ENCODE measurements around the gene FAM117B.
"Not testable (repeated sequence)": the region's sequence is repeated elsewhere in the genome, so short reads cannot be mapped to it uniquely, and the experiment has no call there.

Gene FAM117B

GRCh38 chr2:202704248-202704647 is 69.5 kb downstream of the FAM117B start:
- no peak for DNase-seq (ENCODE audit: extremely low spot score)
- ChIA-PET CTCF (no interaction called here), POLR2A (no interaction called here)

GRCh38 chr2:202705446-202706020 is 70.8 kb downstream of the FAM117B start:
- ChIA-PET CTCF (no interaction called here), POLR2A (no interaction called here)
- no peak for TF ChIP-seq FOXM1 (IDR thresholded peaks at IDR 0.05; ENCODE audit: borderline replicate concordance)
- no peak for TF ChIP-seq HDGF (IDR thresholded peaks at IDR 0.05; ENCODE audit: borderline replicate concordance)
- no peak for TF ChIP-seq NFRKB (IDR thresholded peaks at IDR 0.05)
- no peak for TF ChIP-seq FOXK2 (IDR thresholded peaks at IDR 0.05)
- TF ChIP-seq ARNT (IDR thresholded peaks at IDR 0.05), result no peak
- TF ChIP-seq BHLHE40 (IDR thresholded peaks at IDR 0.05; ENCODE audit: borderline replicate concordance), result no peak
- TF ChIP-seq L3MBTL2 (conservative IDR thresholded peaks at IDR 0.05), result no peak
- no peak for DNase-seq (ENCODE audit: extremely low spot score)

More at GRCh38 chr2:202704248-202704647, 69.5 kb downstream of the FAM117B start:
- TF ChIP-seq FOXM1 (IDR thresholded peaks at IDR 0.05; ENCODE audit: borderline replicate concordance) (no peak), ARNT (IDR thresholded peaks at IDR 0.05) (no peak), PKNOX1 (IDR thresholded peaks at IDR 0.05) (no peak), FOXK2 (IDR thresholded peaks at IDR 0.05) (no peak), FOXA1 (IDR thresholded peaks at IDR 0.05) (no peak), HDGF (IDR thresholded peaks at IDR 0.05; ENCODE audit: borderline replicate concordance) (no peak), ZNF384 (IDR thresholded peaks at IDR 0.05) (no peak), NFRKB (IDR thresholded peaks at IDR 0.05) (no peak), SP1 (IDR thresholded peaks at IDR 0.05) (no peak)

GRCh38 chr2:202714971-202715935 is 80.5 kb downstream of the FAM117B start:
- CTCF ChIA-PET; POLR2A ChIA-PET; DNase-seq (ENCODE audit: extremely low spot score): not testable (repeated sequence)

- ChIA-PET CTCF (interaction anchor here (0.7 kb wide), 1 partner anchor 22 kb away, joined by 3 read pairs; no protein-coding TSS in a partner anchor), POLR2A (no interaction called here)
- TF ChIP-seq ARNT (IDR thresholded peaks at IDR 0.05), result no peak
- TF ChIP-seq BHLHE40 (IDR thresholded peaks at IDR 0.05; ENCODE audit: borderline replicate concordance), result no peak
- TF ChIP-seq HDGF (IDR thresholded peaks at IDR 0.05; ENCODE audit: borderline replicate concordance), result no peak
- TF ChIP-seq SP1 (IDR thresholded peaks at IDR 0.05), result no peak
- DNase-seq (ENCODE audit: extremely low spot score), result no peak
These were observed 81.4 kb downstream of the FAM117B start for GRCh38 chr2:202716114-202716718.

GRCh38 chr2:202716953-202717597 is 82.3 kb downstream of the FAM117B start:
- CTCF ChIA-PET, result interaction anchor here (0.7 to 0.8 kb wide), 2 partner anchors 21 to 70 kb away, joined by 3 read pairs; no protein-coding TSS in a partner anchor
- no peak for DNase-seq (ENCODE audit: extremely low spot score)
- POLR2A ChIA-PET, result no interaction called here
- TF ChIP-seq HDGF (IDR thresholded peaks at IDR 0.05; ENCODE audit: borderline replicate concordance), result no peak
- no peak for TF ChIP-seq SP1 (IDR thresholded peaks at IDR 0.05)
- no peak for TF ChIP-seq FOXK2 (IDR thresholded peaks at IDR 0.05)
- TF ChIP-seq SUZ12 (IDR thresholded peaks at IDR 0.05), result no peak
- TF ChIP-seq ELF4 (IDR thresholded peaks at IDR 0.05), result no peak
- no peak for TF ChIP-seq TARDBP (IDR thresholded peaks at IDR 0.05)
- no peak for TF ChIP-seq ARNT (IDR thresholded peaks at IDR 0.05)
- TF ChIP-seq FOXA1 (IDR thresholded peaks at IDR 0.05), result no peak
- no peak for TF ChIP-seq BHLHE40 (IDR thresholded peaks at IDR 0.05; ENCODE audit: borderline replicate concordance)

GRCh38 chr2:202717598-202718310 is 83.0 kb downstream of the FAM117B start:
- ChIA-PET POLR2A (no interaction called here), CTCF (interaction anchor here (0.8 kb wide), 1 partner anchor 71 kb away, joined by 3 read pairs; no protein-coding TSS in a partner anchor)
- TF ChIP-seq BHLHE40 (IDR thresholded peaks at IDR 0.05; ENCODE audit: borderline replicate concordance), result no peak
- no peak for TF ChIP-seq FOXK2 (IDR thresholded peaks at IDR 0.05)
- TF ChIP-seq SUZ12 (IDR thresholded peaks at IDR 0.05), result no peak
- no peak for TF ChIP-seq PKNOX1 (IDR thresholded peaks at IDR 0.05)
- no peak for TF ChIP-seq ARNT (IDR thresholded peaks at IDR 0.05)
- no peak for TF ChIP-seq LEF1 (IDR thresholded peaks at IDR 0.05; ENCODE audit: borderline replicate concordance)
- no peak for TF ChIP-seq ZNF384 (IDR thresholded peaks at IDR 0.05)
- TF ChIP-seq SP1 (IDR thresholded peaks at IDR 0.05), result no peak
- no peak for TF ChIP-seq HDGF (IDR thresholded peaks at IDR 0.05; ENCODE audit: borderline replicate concordance)
- no peak for TF ChIP-seq ELF4 (IDR thresholded peaks at IDR 0.05)
- TF ChIP-seq L3MBTL2 (conservative IDR thresholded peaks at IDR 0.05), result no peak
- TF ChIP-seq NFRKB (IDR thresholded peaks at IDR 0.05), result no peak
- no peak for DNase-seq (ENCODE audit: extremely low spot score)

All from HEK293T (cell line).